Sciatic nerve (tissue), 2 donors: ENCODE results near the gene EGFL7. TPM values are rescaled to one million over a fixed set of nuclear protein-coding genes. Genes with fewer than 3 reads are reported as not detected.

Source experiments
- ATAC-seq: fragments of 200-7000 bp; cut with Tn5 transposase; one replicate; pipeline ENCODE4 v1.9.1; 2020; ENCODE audit warnings: mild to moderate bottlenecking, moderate library complexity
- DNase-seq: peaks from one replicate; pipeline ENCODE4 v3.0.0-alpha.2; 2020; ENCODE audit warnings: low spot score
- intact Hi-C: fragments of 100-400 bp; cut with DNase I; formaldehyde crosslinking; loops from one replicate; pipeline ENCODE4 v1.14.2; 2022
- total RNA-seq: library from RNA; stranded (reverse); fragmentation: NEBNext Ultra II Directional; extraction: Animal tissue kit (Norgen Biotek cat#: 25700); gene quantifications from one replicate; pipeline ENCODE4 v1.2.1, GENCODE V29; 2021
- donor health status: DM: no; HTN: no; CAD: no.
- donor health status: DM: no; HTN: no; CAD: no.

EGFL7 gene
- total RNA-seq, 1 donor from 2014 or later = 242 TPM

- ATAC-seq (no peak), DNase-seq (no peak)
- intact Hi-C loops = no loop called here
Measured at GRCh38 chr9:136691316-136692184, 28.8 kb downstream of the EGFL7 start.

DNA sequence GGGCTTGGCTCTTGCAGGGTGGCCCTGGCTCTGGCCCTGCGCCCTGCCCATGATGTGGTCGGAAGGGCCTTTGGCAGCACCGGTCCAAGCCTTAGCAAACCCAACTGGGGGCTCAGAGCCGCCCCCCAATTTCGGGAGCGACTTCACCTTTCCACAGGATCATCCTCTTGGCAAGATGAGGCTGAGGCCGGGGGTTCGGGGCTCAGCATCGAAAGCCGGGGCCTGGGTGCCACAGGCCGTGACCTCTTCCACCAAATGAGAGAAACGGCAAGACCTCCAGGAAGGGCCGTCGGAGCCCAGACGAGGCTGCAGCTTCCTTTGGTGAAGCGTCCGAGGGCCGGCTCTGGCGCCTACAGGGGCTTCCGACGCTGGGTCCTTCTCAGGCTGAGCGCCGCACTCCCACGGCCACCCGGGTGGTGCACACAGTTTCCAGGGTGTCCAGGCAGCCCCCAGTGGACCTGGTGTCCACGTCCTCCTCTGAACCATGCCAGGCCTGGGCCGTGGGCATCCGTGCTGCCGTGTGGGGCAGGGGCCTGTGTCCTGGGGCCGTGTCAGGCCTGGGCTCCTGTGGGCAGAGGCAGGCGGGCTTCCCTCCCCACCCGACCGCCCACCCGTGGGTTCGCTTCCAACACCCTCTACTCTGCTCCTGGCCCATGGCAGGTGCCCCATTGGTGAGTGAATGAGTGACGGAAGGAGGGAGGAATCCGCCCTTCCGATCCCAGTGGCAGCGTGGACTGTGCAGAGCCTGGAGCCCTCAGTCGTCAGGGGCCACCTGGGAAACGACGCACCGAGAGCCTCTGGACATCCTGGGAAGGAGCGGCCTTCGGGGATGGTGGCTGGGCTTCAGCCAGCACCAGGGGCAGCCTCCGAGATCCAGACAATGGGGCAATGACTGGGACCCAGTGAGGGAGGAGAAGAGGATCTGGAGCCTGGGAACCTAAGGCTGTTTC lies 29.7 kb downstream of the EGFL7 start:
- ATAC-seq (no peak), DNase-seq (no peak)
- intact Hi-C loops = no loop called here

DNA sequence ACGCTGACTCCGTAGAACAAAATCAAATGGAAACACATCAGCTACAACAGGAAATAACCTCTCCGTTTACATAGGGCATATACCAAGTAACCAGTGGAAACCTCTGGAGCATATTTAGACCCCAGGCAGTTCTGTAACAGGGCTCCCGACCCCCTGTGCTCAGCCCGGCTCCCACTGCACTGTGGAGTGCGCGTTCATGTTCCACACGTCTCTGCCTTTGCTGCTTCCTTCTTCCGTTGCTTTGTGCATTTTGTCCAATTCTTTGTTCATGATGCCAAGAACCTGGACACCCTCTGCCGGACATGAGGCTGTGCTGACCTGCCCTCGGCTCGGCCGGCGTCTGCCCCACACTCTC lies 30.4 kb downstream of the EGFL7 start:
- intact Hi-C loops = no loop called here
- DNase-seq (no peak), ATAC-seq (no peak)

DNA sequence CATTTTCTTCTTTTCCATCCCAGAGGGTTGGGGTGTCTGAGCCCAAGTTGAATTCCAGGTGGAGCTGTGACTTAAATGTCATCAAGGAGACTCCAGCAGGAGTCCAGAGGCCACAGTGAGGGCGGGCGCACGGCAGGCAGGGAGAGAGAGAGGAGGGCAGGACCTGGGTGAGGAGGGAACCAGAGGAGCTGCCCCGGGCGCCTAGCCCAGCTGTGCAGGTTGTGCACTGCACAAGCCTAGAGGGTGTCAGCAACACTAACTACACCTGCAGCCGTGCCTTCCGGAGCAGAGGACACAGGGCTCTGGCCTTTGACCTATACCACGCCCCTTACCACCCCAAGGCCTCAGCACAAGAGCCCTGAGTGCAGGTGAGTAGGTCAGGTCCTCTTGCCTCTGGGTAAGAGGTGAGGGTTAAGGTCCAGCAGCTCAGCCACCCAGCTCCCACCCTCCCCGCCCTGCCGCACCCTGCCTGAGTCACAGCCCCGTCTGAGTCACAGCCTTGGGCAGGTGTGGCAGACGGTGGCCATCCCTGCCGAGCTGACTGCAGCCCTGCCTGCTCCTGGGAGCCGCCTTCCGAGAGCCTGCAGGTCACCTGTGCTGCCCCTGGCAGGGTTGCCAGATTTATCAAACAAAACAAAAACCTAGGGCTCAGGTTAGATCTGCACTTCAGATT lies 30.9 kb downstream of the EGFL7 start:
- ATAC-seq = no peak
- intact Hi-C loops = no loop called here
- no peak for DNase-seq

DNA sequence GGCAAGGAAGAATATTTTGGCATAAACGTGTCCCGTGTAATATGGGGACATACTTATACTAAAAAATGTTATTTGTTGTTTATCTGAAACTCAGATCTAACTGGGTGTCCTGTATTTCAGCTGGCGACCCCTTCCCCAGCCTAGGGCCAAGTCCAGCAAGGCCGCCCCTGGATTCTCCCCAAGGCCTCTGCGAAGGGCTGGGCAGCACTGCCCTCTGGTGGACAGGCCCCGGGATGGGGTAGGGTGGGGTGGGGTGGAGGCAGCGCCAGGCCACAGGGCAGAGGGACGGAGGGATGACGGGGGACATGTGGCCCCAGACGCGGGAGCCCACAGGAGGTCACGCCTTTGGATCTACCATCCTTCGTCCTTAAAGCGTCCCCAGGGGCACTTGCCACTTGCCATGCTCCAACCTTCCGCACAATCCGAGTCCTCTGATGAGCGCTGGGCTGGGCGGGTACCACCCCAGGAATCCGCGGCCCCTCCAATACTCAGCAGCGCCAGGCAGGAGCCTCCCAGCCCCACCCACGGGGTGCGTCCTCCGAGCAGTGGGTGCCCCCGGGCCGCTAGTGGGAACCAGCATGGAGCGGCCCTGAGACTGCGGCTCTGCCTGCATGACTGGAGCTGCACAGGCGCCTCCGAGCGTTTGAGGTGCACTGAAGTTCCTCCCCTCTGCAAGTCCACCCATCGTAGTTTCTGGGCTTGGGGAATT lies 31.6 kb downstream of the EGFL7 start:
- ATAC-seq (peak; percentile 67), DNase-seq (peak; percentile 81)
- intact Hi-C loops = no loop called here

- intact Hi-C loops = no loop called here
- no peak for DNase-seq
- ATAC-seq = no peak
Measured at GRCh38 chr9:136694872-136695247, 32.1 kb downstream of the EGFL7 start.

- DNase-seq (no peak), ATAC-seq (no peak)
- intact Hi-C loops = no loop called here
Measured at GRCh38 chr9:136695435-136695895, 32.7 kb downstream of the EGFL7 start.

GRCh38 chr9:136695955-136696354 lies 33.2 kb downstream of the EGFL7 start:
- intact Hi-C loops = no loop called here
- no peak for ATAC-seq
- no peak for DNase-seq

DNA sequence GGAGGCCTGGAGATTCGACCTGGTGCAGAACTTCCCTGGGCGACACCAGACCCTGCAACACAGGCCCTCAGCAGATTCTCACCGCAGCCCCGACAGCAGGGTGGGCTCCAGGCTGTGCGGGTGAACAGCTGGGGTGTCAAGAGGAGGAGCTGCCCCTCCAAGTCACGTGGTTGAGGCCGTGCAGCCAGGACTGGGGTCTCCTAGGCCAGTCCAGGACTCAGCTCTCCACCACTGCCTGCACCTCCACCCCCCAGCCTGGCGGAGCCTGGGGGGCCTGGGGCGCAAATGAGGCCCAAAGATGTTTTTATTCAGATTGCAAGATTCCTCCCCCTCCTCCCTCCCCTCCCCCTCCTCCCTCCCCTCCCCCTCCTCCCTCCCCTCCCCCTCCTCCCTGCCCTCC lies 33.8 kb downstream of the EGFL7 start:
- intact Hi-C loops = no loop called here
- DNase-seq (no peak), ATAC-seq (no peak)

DNA sequence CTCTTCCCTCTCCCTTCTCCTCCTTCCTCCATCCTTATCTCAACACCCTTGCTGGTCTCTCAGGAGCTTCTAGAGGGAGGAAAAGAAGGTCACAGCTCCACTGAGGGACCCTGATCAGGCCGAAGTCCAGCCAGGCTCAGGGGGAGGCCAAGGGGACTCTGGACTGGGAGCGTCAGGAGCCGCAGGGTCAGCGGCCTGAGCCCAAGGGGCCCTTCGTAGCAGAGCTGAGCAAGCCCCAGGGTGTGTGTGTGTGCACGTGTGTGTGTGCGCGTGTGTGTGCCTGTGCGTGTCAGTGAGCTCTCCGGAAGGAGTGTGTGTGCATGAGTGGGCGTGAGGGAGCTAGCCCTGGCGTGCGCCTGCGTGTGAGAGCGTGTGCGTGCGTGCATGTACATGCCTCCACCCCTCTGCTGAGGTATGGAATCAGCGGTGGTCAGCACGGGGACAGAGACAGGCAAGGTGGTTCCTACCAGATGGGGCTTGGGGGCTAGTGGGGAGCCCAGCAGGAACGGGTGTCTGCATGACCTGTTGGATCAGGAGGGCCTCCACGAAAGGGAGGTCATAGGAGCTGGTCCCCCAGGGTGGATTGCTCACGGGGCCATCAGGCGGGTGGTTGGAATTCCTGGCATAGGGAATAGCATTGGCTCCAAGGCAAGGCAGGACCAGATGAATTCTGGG lies 34.6 kb downstream of the EGFL7 start:
- intact Hi-C loops = no loop called here
- peak; percentile 13 for ATAC-seq
- no peak for DNase-seq

GRCh38 chr9:136697821-136698526 lies 35.3 kb downstream of the EGFL7 start:
- DNase-seq (no peak), ATAC-seq (peak; percentile 15)
- intact Hi-C loops = no loop called here

- no peak for DNase-seq
- intact Hi-C loops = no loop called here
- ATAC-seq = no peak
Measured at GRCh38 chr9:136698635-136699246, 36.0 kb downstream of the EGFL7 start.

GRCh38 chr9:136700304-136700703 lies 37.6 kb downstream of the EGFL7 start:
- intact Hi-C loops = no loop called here
- ATAC-seq (no peak), DNase-seq (no peak)

- DNase-seq (no peak), ATAC-seq (no peak)
- intact Hi-C loops = no loop called here
Measured at GRCh38 chr9:136700959-136701667, 38.4 kb downstream of the EGFL7 start.

DNA sequence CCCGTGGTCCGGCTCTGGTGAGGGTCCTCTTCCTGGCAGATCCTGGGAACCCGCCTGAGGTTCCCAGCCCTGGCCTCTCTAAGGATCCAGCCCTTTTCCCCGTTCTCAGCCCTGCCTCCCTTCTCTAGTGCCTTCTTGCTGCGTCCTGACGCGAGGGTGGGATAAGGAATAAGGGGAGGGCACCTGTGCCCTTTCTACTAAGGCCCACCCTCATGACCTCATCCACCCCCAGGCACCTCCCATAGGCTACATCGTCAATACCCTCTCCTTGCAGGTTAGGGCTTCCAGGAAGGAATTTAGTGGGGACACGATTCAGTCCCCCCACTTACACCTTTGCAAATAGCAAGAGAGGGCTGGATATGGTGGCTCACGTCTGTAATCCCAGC lies 38.9 kb downstream of the EGFL7 start:
- intact Hi-C loops = no loop called here
- DNase-seq = no peak
- ATAC-seq = no peak

- no peak for ATAC-seq
- intact Hi-C loops = no loop called here
- DNase-seq = no peak
Measured at GRCh38 chr9:136703276-136703860, 40.7 kb downstream of the EGFL7 start.
